Uterus (tissue), 2 donors: ENCODE results near the gene DLGAP1.

Experiments used
- POLR2A ChIP-seq, 2 donors: fragments of 450-650 bp; IDR thresholded peaks; one replicate each; pipeline ENCODE4 v1.6.1; 2016; ENCODE audit warnings: antibody characterized with exemption in 2 of 2, mild to moderate bottlenecking in 1 of 2, moderate library complexity in 1 of 2
- TF ChIP-seq, protein P1 (sequence below), 4 experiments: fragments of 200-600 bp in 2 of 4; fragments of 450-650 bp in 2 of 4; sonication (generic) in 2 of 4; IDR thresholded peaks; one replicate each; pipeline ENCODE4 v1.5.1; 2016 to 2019; ENCODE audit warnings: antibody characterized with exemption in 4 of 4, mild to moderate bottlenecking in 2 of 4, moderate library complexity in 1 of 4

DNA sequence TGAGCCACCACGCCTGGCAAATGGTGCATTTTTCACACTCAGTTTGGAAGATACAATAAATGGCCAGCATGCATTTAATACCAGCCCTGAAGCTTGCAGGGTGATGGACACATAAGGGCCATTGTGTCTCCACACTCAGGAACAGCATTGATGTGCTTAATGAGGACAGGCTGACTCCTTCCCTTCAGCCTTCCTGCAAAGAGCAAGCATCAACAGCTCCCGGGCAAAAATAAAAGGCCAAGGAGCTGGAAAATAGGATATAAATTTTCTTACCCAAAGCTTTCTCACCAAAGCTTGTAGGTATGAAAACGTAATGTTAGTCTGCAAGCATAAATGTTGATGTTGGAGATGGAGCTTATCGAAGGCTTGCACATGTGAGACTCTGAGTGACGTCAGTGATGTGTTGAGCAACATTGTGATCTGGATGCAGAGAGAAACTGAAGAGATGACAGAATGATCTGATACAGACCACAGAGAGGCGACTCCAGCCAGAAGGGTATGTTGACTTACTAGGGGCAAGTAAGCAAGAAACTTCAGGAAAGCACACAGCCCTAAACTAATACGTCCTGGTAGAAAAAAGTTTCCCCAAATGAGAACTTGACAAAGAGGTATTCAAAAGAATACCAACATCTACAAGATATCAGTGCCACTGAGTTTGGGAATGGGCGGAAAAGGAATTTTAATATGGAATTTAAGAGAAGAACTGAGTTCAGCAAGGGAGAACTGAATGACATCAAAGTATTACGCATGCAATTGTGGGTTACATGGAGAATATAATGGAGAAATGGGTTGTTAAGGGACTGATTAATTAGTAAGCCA, 748.6 kb downstream of the DLGAP1 start:
- TF ChIP-seq, protein P1, sequence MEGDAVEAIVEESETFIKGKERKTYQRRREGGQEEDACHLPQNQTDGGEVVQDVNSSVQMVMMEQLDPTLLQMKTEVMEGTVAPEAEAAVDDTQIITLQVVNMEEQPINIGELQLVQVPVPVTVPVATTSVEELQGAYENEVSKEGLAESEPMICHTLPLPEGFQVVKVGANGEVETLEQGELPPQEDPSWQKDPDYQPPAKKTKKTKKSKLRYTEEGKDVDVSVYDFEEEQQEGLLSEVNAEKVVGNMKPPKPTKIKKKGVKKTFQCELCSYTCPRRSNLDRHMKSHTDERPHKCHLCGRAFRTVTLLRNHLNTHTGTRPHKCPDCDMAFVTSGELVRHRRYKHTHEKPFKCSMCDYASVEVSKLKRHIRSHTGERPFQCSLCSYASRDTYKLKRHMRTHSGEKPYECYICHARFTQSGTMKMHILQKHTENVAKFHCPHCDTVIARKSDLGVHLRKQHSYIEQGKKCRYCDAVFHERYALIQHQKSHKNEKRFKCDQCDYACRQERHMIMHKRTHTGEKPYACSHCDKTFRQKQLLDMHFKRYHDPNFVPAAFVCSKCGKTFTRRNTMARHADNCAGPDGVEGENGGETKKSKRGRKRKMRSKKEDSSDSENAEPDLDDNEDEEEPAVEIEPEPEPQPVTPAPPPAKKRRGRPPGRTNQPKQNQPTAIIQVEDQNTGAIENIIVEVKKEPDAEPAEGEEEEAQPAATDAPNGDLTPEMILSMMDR (IDR thresholded peaks at IDR 0.05), result no peak
- TF ChIP-seq POLR2A (IDR thresholded peaks at IDR 0.05), result no peak
